HepG2 (cell line): Measurements from ENCODE around the gene SLC16A11. TPM values are rescaled to one million over a fixed set of nuclear protein-coding genes. Genes with fewer than 3 reads are reported as not detected.

Experiments used
- microRNA counts: library from miRNA; unstranded; fragments of <30 nt; microRNA quantifications from one replicate; lab custom pipeline; 2015
- polyA plus RNA-seq, 8 experiments: library from polyadenylated mRNA; depleted of rRNA in 3 of 8; stranded (reverse) in 7 of 8; unstranded in 1 of 8; fragments of >200 nt; fragmentation: Illumina TruSeq in 4 of 8; extraction: Trizol in 4 of 8; gene quantifications; 2 replicates each; pipeline versions ENCODE4 v1.2.1 to v1.2.3, GENCODE V29; 2011 to 2016; ENCODE audit warnings: low read depth in 4 of 8, missing spikeins in 1 of 8, mixed read lengths in 1 of 8; ENCODE audit not compliant: insufficient read depth in 1 of 8
- small RNA-seq, 3 experiments: library from RNA; depleted of rRNA; stranded (forward); fragments of <200 nt; gene quantifications; one replicate each; pipeline ENCODE3, GENCODE V24; 2012; ENCODE audit warnings: low read depth in 2 of 3, low replicate concordance in 1 of 3; ENCODE audit not compliant: insufficient read length in 3 of 3, insufficient read depth in 2 of 3
- total RNA-seq, 5 experiments: library from RNA; depleted of rRNA; stranded (reverse); fragments of >200 nt; fragmentation: Illumina TruSeq; extraction: Trizol; gene quantifications; 2 replicates each; pipeline ENCODE4 v1.2.3, GENCODE V29; 2016; ENCODE audit warnings: low read depth in 1 of 5

Gene SLC16A11
- total and polyA plus RNA-seq, 2 of the 13 experiments (the other 11 are each of a cell fraction or from before 2014, with no cell fraction given) = not detected

MicroRNA genes within 50 kb of the gene (microRNA counts, 767-probe panel; counts per million panel counts)
- not detected for microRNA hsa-miR-195-5p (lab: Ali Mortazavi, UCI)
- microRNA hsa-miR-497-5p (lab: Ali Mortazavi, UCI) = not detected

Small RNA genes within 50 kb of the gene (small RNA-seq; reads per million reads assigned to genes)
- gene AC120057.1 = 0 reads per million in 3 experiments

Other genes starting within 250 kb of the SLC16A11 start
- gene TEKT1, start 212.4 kb downstream of the SLC16A11 start, total RNA-seq (2016; rRNA removed; fragmentation: Illumina TruSeq; extraction: Trizol) = not detected in 2 replicates
- not detected in 2 replicates for gene TEKT1, start 212.4 kb downstream of the SLC16A11 start, polyA plus RNA-seq (2011; rRNA removed)
- not detected in 2 replicates for gene ALOX12, start 48.0 kb downstream of the SLC16A11 start, total RNA-seq (2016; rRNA removed; fragmentation: Illumina TruSeq; extraction: Trizol)
- gene ALOX12, start 48.0 kb downstream of the SLC16A11 start, polyA plus RNA-seq (2011; rRNA removed) = not detected in 2 replicates
- gene RNASEK, start 31.5 kb downstream of the SLC16A11 start, total RNA-seq (2016; rRNA removed; fragmentation: Illumina TruSeq; extraction: Trizol) = 41.5 and 57.2 TPM in 2 replicates
- 113 and 121 TPM in 2 replicates for gene RNASEK, start 31.5 kb downstream of the SLC16A11 start, polyA plus RNA-seq (2011; rRNA removed)
- not detected in 2 replicates for gene BCL6B, start 21.0 kb downstream of the SLC16A11 start, total RNA-seq (2016; rRNA removed; fragmentation: Illumina TruSeq; extraction: Trizol)
- not detected in 2 replicates for gene BCL6B, start 21.0 kb downstream of the SLC16A11 start, polyA plus RNA-seq (2011; rRNA removed)
- gene SLC16A13, start 8.1 kb downstream of the SLC16A11 start, total RNA-seq (2016; rRNA removed; fragmentation: Illumina TruSeq; extraction: Trizol) = 1.9 and 3.0 TPM in 2 replicates
- gene SLC16A13, start 8.1 kb downstream of the SLC16A11 start, polyA plus RNA-seq (2011; rRNA removed) = 2.2 and 3.4 TPM in 2 replicates
- gene CLEC10A, start 36.2 kb upstream of the SLC16A11 start, total RNA-seq (2016; rRNA removed; fragmentation: Illumina TruSeq; extraction: Trizol) = not detected in 2 replicates
- 0.33 and 0.65 TPM in 2 replicates for gene CLEC10A, start 36.2 kb upstream of the SLC16A11 start, polyA plus RNA-seq (2011; rRNA removed)
- gene ASGR2, start 70.7 kb upstream of the SLC16A11 start, total RNA-seq (2016; rRNA removed; fragmentation: Illumina TruSeq; extraction: Trizol) = 142 and 320 TPM in 2 replicates
- 754 and 762 TPM in 2 replicates for gene ASGR2, start 70.7 kb upstream of the SLC16A11 start, polyA plus RNA-seq (2011; rRNA removed)
- gene ASGR1, start 135.3 kb upstream of the SLC16A11 start, total RNA-seq (2016; rRNA removed; fragmentation: Illumina TruSeq; extraction: Trizol) = 156 and 353 TPM in 2 replicates
- gene ASGR1, start 135.3 kb upstream of the SLC16A11 start, polyA plus RNA-seq (2011; rRNA removed) = 796 and 885 TPM in 2 replicates
- gene DLG4, start 175.7 kb upstream of the SLC16A11 start, total RNA-seq (2016; rRNA removed; fragmentation: Illumina TruSeq; extraction: Trizol) = 0.25 and 0.71 TPM in 2 replicates
- 3.9 and 4.3 TPM in 2 replicates for gene DLG4, start 175.7 kb upstream of the SLC16A11 start, polyA plus RNA-seq (2011; rRNA removed)
- gene ACADVL, start 175.8 kb upstream of the SLC16A11 start, total RNA-seq (2016; rRNA removed; fragmentation: Illumina TruSeq; extraction: Trizol) = 106 and 219 TPM in 2 replicates
- gene ACADVL, start 175.8 kb upstream of the SLC16A11 start, polyA plus RNA-seq (2011; rRNA removed) = 412 and 521 TPM in 2 replicates
- 27.2 and 38.2 TPM in 2 replicates for gene DVL2, start 190.4 kb upstream of the SLC16A11 start, total RNA-seq (2016; rRNA removed; fragmentation: Illumina TruSeq; extraction: Trizol)
- 5.7 and 7.0 TPM in 2 replicates for gene DVL2, start 190.4 kb upstream of the SLC16A11 start, polyA plus RNA-seq (2011; rRNA removed)
- gene PHF23, start 195.4 kb upstream of the SLC16A11 start, total RNA-seq (2016; rRNA removed; fragmentation: Illumina TruSeq; extraction: Trizol) = 33.2 and 37.5 TPM in 2 replicates
- gene PHF23, start 195.4 kb upstream of the SLC16A11 start, polyA plus RNA-seq (2011; rRNA removed) = 27.6 and 30.9 TPM in 2 replicates
- 161 and 239 TPM in 2 replicates for gene GABARAP, start 198.4 kb upstream of the SLC16A11 start, total RNA-seq (2016; rRNA removed; fragmentation: Illumina TruSeq; extraction: Trizol)
- 274 and 310 TPM in 2 replicates for gene GABARAP, start 198.4 kb upstream of the SLC16A11 start, polyA plus RNA-seq (2011; rRNA removed)
- gene CTDNEP1, start 207.6 kb upstream of the SLC16A11 start, total RNA-seq (2016; rRNA removed; fragmentation: Illumina TruSeq; extraction: Trizol) = 19.8 and 32.0 TPM in 2 replicates
- 118 and 126 TPM in 2 replicates for gene CTDNEP1, start 207.6 kb upstream of the SLC16A11 start, polyA plus RNA-seq (2011; rRNA removed)
- gene ELP5, start 208.1 kb upstream of the SLC16A11 start, total RNA-seq (2016; rRNA removed; fragmentation: Illumina TruSeq; extraction: Trizol) = 68.0 and 69.8 TPM in 2 replicates
- 67.6 and 75.4 TPM in 2 replicates for gene ELP5, start 208.1 kb upstream of the SLC16A11 start, polyA plus RNA-seq (2011; rRNA removed)
- not detected in 2 replicates for gene CLDN7, start 218.4 kb upstream of the SLC16A11 start, total RNA-seq (2016; rRNA removed; fragmentation: Illumina TruSeq; extraction: Trizol)
- gene CLDN7, start 218.4 kb upstream of the SLC16A11 start, polyA plus RNA-seq (2011; rRNA removed) = not detected in 2 replicates
- 2.6 and 5.8 TPM in 2 replicates for gene SLC2A4, start 237.6 kb upstream of the SLC16A11 start, total RNA-seq (2016; rRNA removed; fragmentation: Illumina TruSeq; extraction: Trizol)
- 4.9 and 6.3 TPM in 2 replicates for gene SLC2A4, start 237.6 kb upstream of the SLC16A11 start, polyA plus RNA-seq (2011; rRNA removed)